Measurements from ENCODE around the gene PRAC1.

PRAC1 gene

GRCh38 chr17:48725288-48726064, 3.2 kb upstream of the PRAC1 start:
- DNase-seq (ENCODE audit: low read depth): no peak
- no peak for TF ChIP-seq CTCF (conservative IDR thresholded peaks at IDR 0.05; ENCODE audit: low read length)
- no peak overlapping the region for H3K4me3 ChIP-seq (ENCODE audit: low read length)

GRCh38 chr17:48725004-48725287, 2.6 kb upstream of the PRAC1 start:
- DNase-seq (ENCODE audit: low read depth): no peak
- H3K4me3 ChIP-seq (ENCODE audit: low read length): peak overlapping the region; percentile 24
- no peak for TF ChIP-seq CTCF (conservative IDR thresholded peaks at IDR 0.05; ENCODE audit: low read length)

GRCh38 chr17:48724251-48725003, 2.1 kb upstream of the PRAC1 start:
- TF ChIP-seq CTCF (conservative IDR thresholded peaks at IDR 0.05; ENCODE audit: low read length): peak; percentile 79
- peak; percentile 72 for DNase-seq (ENCODE audit: low read depth)
- H3K4me3 ChIP-seq (ENCODE audit: low read length): peak overlapping the region; percentile 24

- TF ChIP-seq CTCF (conservative IDR thresholded peaks at IDR 0.05; ENCODE audit: low read length): no peak
- peak overlapping the region; percentile 5; the same call in 1 of the 2 replicates for H3K4me3 ChIP-seq (ENCODE audit: low read length)
- DNase-seq (ENCODE audit: low read depth): no peak
These were observed 1.3 kb upstream of the PRAC1 start for GRCh38 chr17:48723423-48724250.

- peak within 1 kb of the TSS; percentile 5; the same call in 1 of the 2 replicates for H3K4me3 ChIP-seq (ENCODE audit: low read length)
- TF ChIP-seq CTCF (conservative IDR thresholded peaks at IDR 0.05; ENCODE audit: low read length): no peak
- no peak for DNase-seq (ENCODE audit: low read depth)
These were observed 651 bp upstream of the PRAC1 start, which contains the start of gene PRAC2 for GRCh38 chr17:48722915-48723422. Gene PRAC2 (plus strand): TSS chr17:48723185. CDS start chr17:48724411, 1,226 bp downstream.

GRCh38 chr17:48721009-48721402, 1.3 kb downstream of the PRAC1 start:
- no peak for DNase-seq (ENCODE audit: low read depth)
- no peak overlapping the region for H3K4me3 ChIP-seq (ENCODE audit: low read length)
- TF ChIP-seq CTCF (conservative IDR thresholded peaks at IDR 0.05; ENCODE audit: low read length): no peak
